GM12878 (cell line): Measurements from ENCODE around the gene MYOC. TPM values are rescaled to one million over a fixed set of nuclear protein-coding genes. Genes with fewer than 3 reads are reported as not detected.
A peak's percentile ranks its signal among the peaks of the same experiment; 100 is the strongest.
"Not testable (repeated sequence)": the region's sequence is repeated elsewhere in the genome, so short reads cannot be mapped to it uniquely, and the experiment has no call there.

Experiments used
- ATAC-seq: fragments of 200-7000 bp; cut with Tn5 transposase; 3 replicates; pipeline ENCODE4 v1.9.1; 2020; ENCODE audit warnings: mild to moderate bottlenecking, moderate library complexity
- BruUV-seq: library from RNA; stranded (reverse); fragments of 400-500 nt; replicated peaks from 2 replicates; lab custom pipeline; 2021; lab: Mats Ljungman, UMichigan
- CTCF ChIA-PET: fragments of 300-600 bp; sonication (Branson Sonifier 250); formaldehyde crosslinking; extraction: SDS; loops from one replicate; lab custom pipeline; 2021; ENCODE audit warnings: inconsistent platforms; lab: Yijun Ruan, JAX
- POLR2A ChIA-PET: fragments of 350-600 bp; formaldehyde crosslinking; extraction: SDS; loops from one replicate; lab custom pipeline; 2021; ENCODE audit warnings: inconsistent platforms; lab: Charles Lee
- RAD21 ChIA-PET: fragments of 300-600 bp; sonication (Branson Sonifier 250); formaldehyde crosslinking; loops from one replicate; lab custom pipeline; 2023; ENCODE audit warnings: antibody characterized with exemption; ENCODE audit not compliant: unreplicated experiment; lab: Charles Lee
- SMC1A ChIA-PET: fragments of 300-600 bp; sonication (Branson Sonifier 250); formaldehyde crosslinking; loops from one replicate; lab custom pipeline; 2023; ENCODE audit not compliant: unreplicated experiment, uncharacterized antibody; lab: Charles Lee
- DNase-seq: peaks from one replicate; pipeline ENCODE4 v3.0.0-alpha.2; 2011; ENCODE audit warnings: low read depth, low spot score
- FAIRE-seq: peaks from 3 replicates; lab custom pipeline; 2011; peaks lifted over from hg19 to GRCh38; lab: Jason Lieb, UNC
- H2AFZ ChIP-seq: 2 replicates; pipeline ENCODE4 v1.6.0; 2011; ENCODE audit warnings: low read depth, low read length, control low read depth; ENCODE audit not compliant: control insufficient read depth
- H3K27ac ChIP-seq: 2 replicates; pipeline ENCODE4 v1.5.1; 2011; ENCODE audit warnings: control low read depth; ENCODE audit not compliant: control insufficient read depth, insufficient read depth
- H3K27me3 ChIP-seq, 2 experiments: replicated peaks in 1 of 2; 2 replicates each; pipeline versions ENCODE4 v1.6.0 to v1.6.1; 2011; ENCODE audit warnings: low read length in 1 of 2; ENCODE audit not compliant: control insufficient read depth in 2 of 2, insufficient read depth in 2 of 2
- H3K36me3 ChIP-seq, 2 experiments: 2 replicates each; pipeline ENCODE4 v1.5.1; 2011; ENCODE audit warnings: low read length in 1 of 2; ENCODE audit not compliant: control insufficient read depth in 2 of 2, insufficient read depth in 2 of 2
- H3K4me1 ChIP-seq: 2 replicates; pipeline ENCODE4 v1.6.1; 2011; ENCODE audit warnings: mild to moderate bottlenecking, low read length, moderate library complexity, mixed read lengths; ENCODE audit not compliant: control insufficient read depth, insufficient read depth
- H3K4me2 ChIP-seq: 2 replicates; pipeline ENCODE4 v1.6.0; 2011; ENCODE audit warnings: control low read depth; ENCODE audit not compliant: control insufficient read depth, insufficient read depth
- H3K4me3 ChIP-seq: fragments of 200-600 bp; sonication (generic); 2 replicates; pipeline ENCODE4 v1.5.1; 2016
- H3K79me2 ChIP-seq: 2 replicates; pipeline ENCODE4 v1.6.0; 2011; ENCODE audit warnings: low read length; ENCODE audit not compliant: control insufficient read depth, insufficient read depth
- H3K9ac ChIP-seq: 2 replicates; pipeline ENCODE4 v1.8.0; 2011; ENCODE audit warnings: low read length, control low read depth, mixed read lengths; ENCODE audit not compliant: control insufficient read depth, insufficient read depth
- H3K9me3 ChIP-seq: replicated peaks from 3 replicates; pipeline ENCODE4 v1.5.1; 2011; ENCODE audit warnings: mild to moderate bottlenecking, low read length; ENCODE audit not compliant: control insufficient read depth, insufficient read depth
- H4K20me1 ChIP-seq: 2 replicates; pipeline ENCODE4 v1.6.0; 2011; ENCODE audit not compliant: control insufficient read depth, insufficient read depth
- BHLHE40 ChIP-seq, 2 experiments: fragments of 450-650 bp in 1 of 2; IDR thresholded peaks; 2 replicates each; pipeline ENCODE4 v1.6.1; 2011 to 2017; ENCODE audit warnings: low read depth in 2 of 2, borderline replicate concordance in 1 of 2, improper control_type of control experiment in 1 of 2, low read length in 1 of 2, mild to moderate bottlenecking in 1 of 2
- DPF2 ChIP-seq: fragments of 450-650 bp; IDR thresholded peaks from 2 replicates; pipeline ENCODE4 v1.6.1; 2017; ENCODE audit warnings: mild to moderate bottlenecking
- MTA2 ChIP-seq: fragments of 450-650 bp; IDR thresholded peaks from 2 replicates; pipeline ENCODE4 v1.6.1; 2016; ENCODE audit warnings: low read depth, mild to moderate bottlenecking, moderate library complexity
- PBX3 ChIP-seq: IDR thresholded peaks from 2 replicates; pipeline ENCODE4 v1.6.1; 2011; ENCODE audit warnings: mild to moderate bottlenecking, low read depth, low read length, moderate library complexity; ENCODE audit not compliant: insufficient replicate concordance
- PKNOX1 ChIP-seq: fragments of 450-650 bp; IDR thresholded peaks from 2 replicates; pipeline ENCODE4 v1.6.1; 2016; ENCODE audit warnings: mild to moderate bottlenecking
- RELA ChIP-seq: fragments of 450-650 bp; IDR thresholded peaks from 2 replicates; pipeline ENCODE4 v1.8.0; 2014; ENCODE audit warnings: borderline replicate concordance; ENCODE audit not compliant: partially characterized antibody
- SMARCA5 ChIP-seq: fragments of 450-650 bp; IDR thresholded peaks from 2 replicates; pipeline ENCODE4 v1.6.1; 2017; ENCODE audit warnings: mild to moderate bottlenecking
- ZNF687 ChIP-seq: fragments of 450-650 bp; IDR thresholded peaks from 2 replicates; pipeline ENCODE4 v1.6.1; 2017; ENCODE audit warnings: mild to moderate bottlenecking, moderate library complexity
- WGBS: methylation state at CpG from one replicate; pipeline ENCODE4 v1.1.6; 2016; ENCODE audit warnings: low lambda C conversion rate; ENCODE audit not compliant: insufficient replicate concordance, insufficient coverage; ENCODE audit errors: missing lambda C conversion rate; 5-methylcytosine and 5-hydroxymethylcytosine counted together
- in situ Hi-C: fragments of 300-500 bp; cut with MboI; formaldehyde crosslinking; loops from 9 replicates; pipeline ENCODE4 v1.14.3; 2018; ENCODE audit warnings: mixed read lengths
- intact Hi-C: fragments of 100-400 bp; cut with micrococcal nuclease; formaldehyde crosslinking; loops from one replicate; pipeline ENCODE4 v1.14.2; 2022; ENCODE audit not compliant: unreplicated experiment
- polyA plus RNA-seq, 11 experiments: library from polyadenylated mRNA; depleted of rRNA in 4 of 11; unstranded in 6 of 11; stranded (reverse) in 5 of 11; fragments of >200 nt; fragmentation: Nextera tagmentation in 4 of 11; fragmentation: Illumina TruSeq in 1 of 11; extraction: Ambion mirVana in 4 of 11; extraction: Trizol in 1 of 11; gene quantifications; 1 replicate in 1 of 11; 2 replicates in 10 of 11; pipeline versions ENCODE4 v1.2.1 to v1.2.3, GENCODE V29; 2011 to 2016; ENCODE audit warnings: inconsistent platforms in 2 of 11, missing spikeins in 2 of 11, low read depth in 1 of 11
- total RNA-seq, 4 experiments: library from RNA; depleted of rRNA in 3 of 4; stranded (reverse); fragments of >200 nt in 3 of 4; fragmentation: Illumina TruSeq in 1 of 4; extraction: Trizol in 1 of 4; gene quantifications; 2 replicates each; pipeline versions ENCODE4 v1.2.1 to v1.2.3, GENCODE V29; 2013 to 2021

The MYOC gene
- total and polyA plus RNA-seq, 10 of the 15 experiments (the other 5 are each of a cell fraction or from before 2014, with no cell fraction given): not detected

GRCh38 chr1:171616586-171616985 is 35.9 kb downstream of the MYOC start (continued):
- TF ChIP-seq PBX3: no peak

- H3K9me3 ChIP-seq, H3K79me2 ChIP-seq, in situ Hi-C loops, H3K27me3 ChIP-seq, intact Hi-C loops, H3K4me1 ChIP-seq, DNase-seq, H3K4me2 ChIP-seq, BruUV-seq, H3K36me3 ChIP-seq, H4K20me1 ChIP-seq, H3K9ac ChIP-seq, FAIRE-seq, H3K4me3 ChIP-seq: not testable (repeated sequence)
- peak; percentile 56 for ATAC-seq
- POLR2A ChIA-PET: interaction anchor here (1.4 to 1.6 kb wide), 3 partner anchors 8 to 22 kb away, joined by 3 to 5 read pairs (median 5); no protein-coding TSS in a partner anchor
- WGBS: 33% methylated on average over 14 of the region's 14 CpGs
- RAD21 ChIA-PET: interaction anchor here (0.6 to 2.1 kb wide), 10 partner anchors 8 to 130 kb away, joined by 3 to 6 read pairs (median 4); partner anchors contain the start of gene PRRC2C
- SMC1A ChIA-PET: interaction anchor here (0.6 to 10.2 kb wide), 10 partner anchors 10 to 138 kb away, joined by 3 to 78 read pairs (median 5); no protein-coding TSS in a partner anchor
- H2AFZ ChIP-seq: peak overlapping the region; percentile 60
- CTCF ChIA-PET: interaction anchor here (0.8 to 4.9 kb wide), 5 partner anchors 10 to 39 kb away, joined by 3 to 22 read pairs (median 4); no protein-coding TSS in a partner anchor
- peak overlapping the region; percentile 42 for H3K27ac ChIP-seq
- TF ChIP-seq RELA (peak; percentile 47), DPF2 (peak; percentile 34; the same call in 1 of the 2 replicates), SMARCA5 (peak; percentile 34; the same call in 1 of the 2 replicates), ZNF687 (peak; percentile 94), BHLHE40 (IDR thresholded peaks at IDR 0.05; ENCODE audit: borderline replicate concordance in 1 of 2, low read depth in 2 of 2, low read length in 1 of 2) (peak in 1 of 2 experiments; percentile 35; a peak in 1 of 4 replicates), MTA2 (peak; percentile 28; the same call in 1 of the 2 replicates), PKNOX1 (peak; percentile 70)
Measured at GRCh38 chr1:171615122-171615906, 37.2 kb downstream of the MYOC start.
